Retinal pigment epithelial cell (primary cell): ENCODE measurements around the gene IRF3.

Experiments used
- DNase-seq: peaks from one replicate; pipeline ENCODE4 v3.0.0-alpha.2; 2010; ENCODE audit warnings: low read depth
- H3K4me3 ChIP-seq: 2 replicates; pipeline ENCODE4 v1.5.1; 2011; ENCODE audit warnings: mild to moderate bottlenecking, low read length, control low read depth, moderate library complexity
- CTCF ChIP-seq: conservative IDR thresholded peaks from 2 replicates; pipeline ENCODE4 v1.5.1; 2011; ENCODE audit warnings: low read depth, low read length, control low read depth, inconsistent platforms

The IRF3 gene

GRCh38 chr19:49642492-49643035 lies 23.1 kb downstream of the IRF3 start:
- H3K4me3 ChIP-seq = peak overlapping the region; percentile 100
- no peak for DNase-seq
- peak; percentile 2 for TF ChIP-seq CTCF

- peak; percentile 98 for DNase-seq
- TF ChIP-seq CTCF = no peak
- H3K4me3 ChIP-seq = peak within 1 kb of the TSS; percentile 100
These were observed 23.8 kb downstream of the IRF3 start, which contains the start of gene SCAF1 for GRCh38 chr19:49641688-49642491. SCAF1 (plus strand) TSS chr19:49642209; CDS start chr19:49645027, 2,818 bp downstream.

GRCh38 chr19:49640113-49640898 lies 25.4 kb downstream of the IRF3 start, which contains the start of gene RRAS:
RRAS (minus strand) TSS chr19:49640143; CDS start chr19:49640098, 45 bp downstream.
- TF ChIP-seq CTCF = no peak
- peak within 1 kb of the TSS; percentile 63 for H3K4me3 ChIP-seq
- peak; percentile 99 for DNase-seq

- DNase-seq = no peak
- TF ChIP-seq CTCF = no peak
- H3K4me3 ChIP-seq = peak overlapping the region; percentile 63
These were observed 26.1 kb downstream of the IRF3 start for GRCh38 chr19:49639401-49640112.

GRCh38 chr19:49637821-49638738 lies 27.6 kb downstream of the IRF3 start:
- H3K4me3 ChIP-seq = peak overlapping the region; percentile 14
- no peak for DNase-seq
- TF ChIP-seq CTCF = no peak
